GM23338 (cell line): ENCODE data around the gene LHX3. TPM values are rescaled to one million over a fixed set of nuclear protein-coding genes. Genes with fewer than 3 reads are reported as not detected.

Source experiments
- ATAC-seq: fragments of 200-7000 bp; cut with Tn5 transposase; 3 replicates; pipeline ENCODE4 v1.9.1; 2020
- DNase-seq: peaks from one replicate; pipeline ENCODE4 v3.0.0-alpha.2; 2015; ENCODE audit warnings: low spot score
- H2AFZ ChIP-seq: fragments of 200-600 bp; sonication (generic); 2 replicates; pipeline ENCODE4 v1.8.0; 2016; ENCODE audit warnings: antibody characterized with exemption, mild to moderate bottlenecking, moderate library complexity
- H3F3A ChIP-seq: fragments of 200-600 bp; sonication (generic); replicated peaks from 2 replicates; pipeline ENCODE4 v1.8.0; 2017; ENCODE audit warnings: antibody characterized with exemption, mixed run types, low read depth
- H3K27ac ChIP-seq: fragments of 200-600 bp; sonication (generic); 2 replicates; pipeline ENCODE4 v1.6.1; 2016; ENCODE audit warnings: low read depth
- H3K27me3 ChIP-seq: fragments of 200-600 bp; sonication (generic); 2 replicates; pipeline ENCODE4 v1.8.0; 2016; ENCODE audit warnings: mild to moderate bottlenecking, mixed run types, moderate library complexity; ENCODE audit not compliant: insufficient read depth
- H3K36me3 ChIP-seq: fragments of 200-600 bp; sonication (generic); 2 replicates; pipeline ENCODE4 v1.8.0; 2016; ENCODE audit warnings: mild to moderate bottlenecking; ENCODE audit not compliant: insufficient read depth
- H3K4me1 ChIP-seq: fragments of 200-600 bp; sonication (generic); 2 replicates; pipeline ENCODE4 v1.8.0; 2016; ENCODE audit warnings: mild to moderate bottlenecking, moderate library complexity; ENCODE audit not compliant: insufficient read depth
- H3K4me2 ChIP-seq: fragments of 200-600 bp; sonication (generic); 2 replicates; pipeline ENCODE4 v1.7.1; 2017; ENCODE audit warnings: mixed run types
- H3K4me3 ChIP-seq: fragments of 200-600 bp; sonication (generic); 2 replicates; pipeline ENCODE4 v1.6.1; 2016; ENCODE audit warnings: mixed run types
- H3K79me2 ChIP-seq: fragments of 200-600 bp; sonication (generic); replicated peaks from 2 replicates; pipeline ENCODE4 v1.8.0; 2017; ENCODE audit warnings: mild to moderate bottlenecking; ENCODE audit not compliant: insufficient read depth
- H3K9me2 ChIP-seq: fragments of 200-600 bp; sonication (generic); 2 replicates; pipeline ENCODE4 v1.8.0; 2017; ENCODE audit not compliant: insufficient read depth
- H4K20me1 ChIP-seq: fragments of 200-600 bp; sonication (generic); replicated peaks from 2 replicates; pipeline ENCODE4 v1.8.0; 2017; ENCODE audit warnings: mild to moderate bottlenecking; ENCODE audit not compliant: insufficient read depth
- H3K27ac Mint-ChIP-seq: 2 replicates; pipeline ENCODE4 v1.8.0; 2020; ENCODE audit warnings: inconsistent platforms, mild to moderate bottlenecking, moderate library complexity, mixed read lengths
- H3K27me3 Mint-ChIP-seq: 3 replicates; pipeline ENCODE4 v1.8.0; 2022; ENCODE audit warnings: low read depth, mild to moderate bottlenecking, moderate library complexity, mixed read lengths, inconsistent platforms; ENCODE audit not compliant: insufficient read depth, poor library complexity
- H3K36me3 Mint-ChIP-seq: 3 replicates; pipeline ENCODE4 v1.8.0; 2021; ENCODE audit warnings: low read depth, mild to moderate bottlenecking, inconsistent platforms, moderate library complexity, mixed read lengths
- H3K4me1 Mint-ChIP-seq: 3 replicates; pipeline ENCODE4 v1.8.0; 2020; ENCODE audit warnings: mild to moderate bottlenecking, inconsistent platforms, mixed read lengths
- H3K4me3 Mint-ChIP-seq: 3 replicates; pipeline ENCODE4 v1.8.0; 2021; ENCODE audit warnings: moderate library complexity, mild to moderate bottlenecking, inconsistent platforms, mixed read lengths
- H3K9me3 Mint-ChIP-seq: 3 replicates; pipeline ENCODE4 v1.8.0; 2020; ENCODE audit warnings: moderate library complexity, mild to moderate bottlenecking, inconsistent platforms, mixed read lengths
- EZH2 ChIP-seq: fragments of 200-600 bp; sonication (generic); IDR thresholded peaks from one replicate; pipeline ENCODE4 v1.8.0; 2017; ENCODE audit warnings: antibody characterized with exemption, mild to moderate bottlenecking, low read depth; ENCODE audit not compliant: unreplicated experiment
- EZH2phosphoT487 ChIP-seq: fragments of 200-600 bp; sonication (generic); IDR thresholded peaks from one replicate; pipeline ENCODE4 v1.8.1; 2018; ENCODE audit warnings: antibody characterized with exemption; ENCODE audit not compliant: unreplicated experiment
- JUNB ChIP-seq: IDR thresholded peaks from one replicate; pipeline ENCODE4 v1.6.1; 2016; ENCODE audit warnings: antibody characterized with exemption; ENCODE audit not compliant: unreplicated experiment
- POLR2AphosphoS5 ChIP-seq: IDR thresholded peaks from 2 replicates; pipeline ENCODE4 v1.6.1; 2016; ENCODE audit warnings: antibody characterized with exemption, low read depth
- STAT1 ChIP-seq: IDR thresholded peaks from one replicate; pipeline ENCODE4 v1.6.1; 2016; ENCODE audit warnings: antibody characterized with exemption; ENCODE audit not compliant: unreplicated experiment
- ZNF114 ChIP-seq: fragments of 250-450 bp; sonication (Bioruptor Pico); IDR thresholded peaks from 2 replicates; pipeline ENCODE4 v1.5.0; 2020; ENCODE audit warnings: mild to moderate bottlenecking, moderate library complexity
- polyA plus RNA-seq: library from polyadenylated mRNA; unstranded; fragments of >200 nt; fragmentation: Nextera tagmentation; extraction: Ambion mirVana; gene quantifications from 2 replicates; pipeline ENCODE4 v1.2.1, GENCODE V29; 2016
- total RNA-seq: library from RNA; depleted of rRNA; stranded (reverse); fragments of >200 nt; shearing (Covaris generic); gene quantifications from 2 replicates; pipeline ENCODE4 v1.2.3, GENCODE V29; 2014
- TF ChIP-seq, protein P1 (sequence below): fragments of 250-450 bp; sonication (Bioruptor Pico); IDR thresholded peaks from 2 replicates; pipeline ENCODE4 v1.5.0; 2020; ENCODE audit warnings: mild to moderate bottlenecking, moderate library complexity
- TF ChIP-seq, protein P2 (sequence below): IDR thresholded peaks from 2 replicates; pipeline ENCODE4 v1.6.1; 2016; ENCODE audit warnings: antibody characterized with exemption
- TF ChIP-seq, protein P3 (sequence below), 2 experiments: fragments of 200-600 bp in 1 of 2; sonication (generic) in 1 of 2; conservative IDR thresholded peaks; 2 replicates each; pipeline versions ENCODE4 v1.5.1 to v1.6.1; 2016 to 2017; ENCODE audit warnings: antibody characterized with exemption in 2 of 2, low read depth in 2 of 2, mild to moderate bottlenecking in 2 of 2, moderate library complexity in 1 of 2
- TF ChIP-seq, protein P4 (sequence below): IDR thresholded peaks from one replicate; pipeline ENCODE4 v1.6.1; 2018; ENCODE audit warnings: antibody characterized with exemption; ENCODE audit not compliant: unreplicated experiment

Gene LHX3
- total and polyA plus RNA-seq, 2 experiments from 2014 or later = 0.08 TPM; not detected in 1

DNA sequence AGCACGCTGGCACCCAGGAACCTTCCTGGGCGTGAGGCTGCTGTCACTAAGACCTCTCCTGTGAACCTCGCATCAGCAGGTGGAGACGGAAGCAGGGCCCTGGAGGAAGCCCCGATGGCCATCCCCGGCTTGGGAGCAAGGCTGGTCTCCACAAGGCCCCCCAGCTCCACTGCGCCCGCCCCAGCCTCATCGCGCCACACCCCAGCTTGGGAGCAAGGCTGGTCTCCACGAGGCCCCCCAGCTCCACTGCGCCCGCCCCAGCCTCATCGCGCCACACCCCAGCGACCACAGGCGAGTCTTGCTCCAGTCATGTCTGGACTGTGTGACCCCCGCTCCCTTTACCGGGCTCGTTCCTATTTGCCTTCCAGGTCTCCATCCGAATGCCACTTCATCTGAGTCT, 29.7 kb upstream of the LHX3 start:
- no peak for DNase-seq
- Histone ChIP-seq H3K79me2 (peaks cover 80% of the 10 kb centered on the region), H3K36me3 (no peaks in the 10 kb centered on the region), H3K27me3 (no peaks in the 10 kb centered on the region), H3K27ac (no peak overlapping the region), H3K4me3 (no peak overlapping the region), H3K9me2 (no peaks in the 10 kb centered on the region), H3F3A (no peaks in the 10 kb centered on the region), H4K20me1 (peaks cover 35% of the 10 kb centered on the region), H2AFZ (no peak overlapping the region), H3K4me2 (no peak overlapping the region), H3K4me1 (no peaks in the 10 kb centered on the region)
- no peak for ATAC-seq
- Mint-ChIP-seq H3K4me1 (peaks cover 14% of the 10 kb centered on the region), H3K4me3 (no peak overlapping the region; the same call in 2 of the 3 replicates), H3K27me3 (peaks cover 7% of the 10 kb centered on the region), H3K36me3 (peaks cover 3% of the 10 kb centered on the region; the same call in 2 of the 3 replicates), H3K27ac (0 out of 2 replicates have a peak overlapping the region, but pooled peaks have one; percentile 34), H3K9me3 (no peaks in the 10 kb centered on the region)
- no peak for TF ChIP-seq JUNB
- TF ChIP-seq, protein P1, sequence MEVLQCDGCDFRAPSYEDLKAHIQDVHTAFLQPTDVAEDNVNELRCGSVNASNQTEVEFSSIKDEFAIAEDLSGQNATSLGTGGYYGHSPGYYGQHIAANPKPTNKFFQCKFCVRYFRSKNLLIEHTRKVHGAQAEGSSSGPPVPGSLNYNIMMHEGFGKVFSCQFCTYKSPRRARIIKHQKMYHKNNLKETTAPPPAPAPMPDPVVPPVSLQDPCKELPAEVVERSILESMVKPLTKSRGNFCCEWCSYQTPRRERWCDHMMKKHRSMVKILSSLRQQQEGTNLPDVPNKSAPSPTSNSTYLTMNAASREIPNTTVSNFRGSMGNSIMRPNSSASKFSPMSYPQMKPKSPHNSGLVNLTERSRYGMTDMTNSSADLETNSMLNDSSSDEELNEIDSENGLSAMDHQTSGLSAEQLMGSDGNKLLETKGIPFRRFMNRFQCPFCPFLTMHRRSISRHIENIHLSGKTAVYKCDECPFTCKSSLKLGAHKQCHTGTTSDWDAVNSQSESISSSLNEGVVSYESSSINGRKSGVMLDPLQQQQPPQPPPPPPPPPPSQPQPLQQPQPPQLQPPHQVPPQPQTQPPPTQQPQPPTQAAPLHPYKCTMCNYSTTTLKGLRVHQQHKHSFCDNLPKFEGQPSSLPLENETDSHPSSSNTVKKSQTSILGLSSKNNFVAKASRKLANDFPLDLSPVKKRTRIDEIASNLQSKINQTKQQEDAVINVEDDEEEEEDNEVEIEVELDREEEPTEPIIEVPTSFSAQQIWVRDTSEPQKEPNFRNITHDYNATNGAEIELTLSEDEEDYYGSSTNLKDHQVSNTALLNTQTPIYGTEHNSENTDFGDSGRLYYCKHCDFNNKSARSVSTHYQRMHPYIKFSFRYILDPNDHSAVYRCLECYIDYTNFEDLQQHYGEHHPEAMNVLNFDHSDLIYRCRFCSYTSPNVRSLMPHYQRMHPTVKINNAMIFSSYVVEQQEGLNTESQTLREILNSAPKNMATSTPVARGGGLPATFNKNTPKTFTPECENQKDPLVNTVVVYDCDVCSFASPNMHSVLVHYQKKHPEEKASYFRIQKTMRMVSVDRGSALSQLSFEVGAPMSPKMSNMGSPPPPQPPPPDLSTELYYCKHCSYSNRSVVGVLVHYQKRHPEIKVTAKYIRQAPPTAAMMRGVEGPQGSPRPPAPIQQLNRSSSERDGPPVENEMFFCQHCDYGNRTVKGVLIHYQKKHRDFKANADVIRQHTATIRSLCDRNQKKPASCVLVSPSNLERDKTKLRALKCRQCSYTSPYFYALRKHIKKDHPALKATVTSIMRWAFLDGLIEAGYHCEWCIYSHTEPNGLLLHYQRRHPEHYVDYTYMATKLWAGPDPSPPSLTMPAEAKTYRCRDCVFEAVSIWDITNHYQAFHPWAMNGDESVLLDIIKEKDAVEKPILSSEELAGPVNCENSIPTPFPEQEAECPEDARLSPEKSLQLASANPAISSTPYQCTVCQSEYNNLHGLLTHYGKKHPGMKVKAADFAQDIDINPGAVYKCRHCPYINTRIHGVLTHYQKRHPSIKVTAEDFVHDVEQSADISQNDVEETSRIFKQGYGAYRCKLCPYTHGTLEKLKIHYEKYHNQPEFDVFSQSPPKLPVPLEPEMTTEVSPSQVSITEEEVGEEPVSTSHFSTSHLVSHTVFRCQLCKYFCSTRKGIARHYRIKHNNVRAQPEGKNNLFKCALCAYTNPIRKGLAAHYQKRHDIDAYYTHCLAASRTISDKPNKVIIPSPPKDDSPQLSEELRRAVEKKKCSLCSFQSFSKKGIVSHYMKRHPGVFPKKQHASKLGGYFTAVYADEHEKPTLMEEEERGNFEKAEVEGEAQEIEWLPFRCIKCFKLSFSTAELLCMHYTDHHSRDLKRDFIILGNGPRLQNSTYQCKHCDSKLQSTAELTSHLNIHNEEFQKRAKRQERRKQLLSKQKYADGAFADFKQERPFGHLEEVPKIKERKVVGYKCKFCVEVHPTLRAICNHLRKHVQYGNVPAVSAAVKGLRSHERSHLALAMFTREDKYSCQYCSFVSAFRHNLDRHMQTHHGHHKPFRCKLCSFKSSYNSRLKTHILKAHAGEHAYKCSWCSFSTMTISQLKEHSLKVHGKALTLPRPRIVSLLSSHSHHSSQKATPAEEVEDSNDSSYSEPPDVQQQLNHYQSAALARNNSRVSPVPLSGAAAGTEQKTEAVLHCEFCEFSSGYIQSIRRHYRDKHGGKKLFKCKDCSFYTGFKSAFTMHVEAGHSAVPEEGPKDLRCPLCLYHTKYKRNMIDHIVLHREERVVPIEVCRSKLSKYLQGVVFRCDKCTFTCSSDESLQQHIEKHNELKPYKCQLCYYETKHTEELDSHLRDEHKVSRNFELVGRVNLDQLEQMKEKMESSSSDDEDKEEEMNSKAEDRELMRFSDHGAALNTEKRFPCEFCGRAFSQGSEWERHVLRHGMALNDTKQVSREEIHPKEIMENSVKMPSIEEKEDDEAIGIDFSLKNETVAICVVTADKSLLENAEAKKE (CRISPR knock-in tag) = no peak

DNA sequence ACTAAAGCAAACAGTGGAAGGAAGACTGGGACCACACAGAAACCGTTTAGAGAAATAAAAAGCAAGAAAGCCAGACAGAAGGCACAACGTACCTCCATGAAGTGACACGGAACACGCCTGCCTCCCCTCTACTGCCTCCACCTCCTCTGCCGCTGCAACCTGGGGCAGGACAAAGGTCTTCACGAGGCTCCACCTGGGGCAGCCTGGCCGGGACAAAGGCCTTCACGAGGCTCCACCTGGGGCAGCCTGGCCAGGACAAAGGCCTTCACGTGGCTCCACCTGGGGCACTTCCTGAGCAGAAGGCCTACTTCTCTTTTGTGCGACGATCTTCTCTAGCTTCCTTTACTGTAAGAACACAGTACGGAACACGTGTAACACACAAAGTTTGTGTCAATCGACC, 28.9 kb upstream of the LHX3 start:
- no peak for DNase-seq
- peak; percentile 68 for ATAC-seq
- no peaks in the 10 kb centered on the region for H3K27me3 ChIP-seq
- no peak overlapping the region for H2AFZ ChIP-seq
- Mint-ChIP-seq H3K27me3 (peaks cover 4% of the 10 kb centered on the region), H3K4me1 (peaks cover 14% of the 10 kb centered on the region), H3K27ac (0 out of 2 replicates have a peak overlapping the region, but pooled peaks have one; percentile 11), H3K4me3 (no peak overlapping the region), H3K9me3 (no peaks in the 10 kb centered on the region), H3K36me3 (peaks cover 3% of the 10 kb centered on the region; the same call in 2 of the 3 replicates)
- H3K4me2 ChIP-seq = no peak overlapping the region
- H3K4me3 ChIP-seq = no peak overlapping the region
- H3F3A ChIP-seq = no peaks in the 10 kb centered on the region
- no peaks in the 10 kb centered on the region for H3K9me2 ChIP-seq
- no peaks in the 10 kb centered on the region for H3K36me3 ChIP-seq
- no peak overlapping the region for H3K27ac ChIP-seq
- no peaks in the 10 kb centered on the region for H3K4me1 ChIP-seq
- peaks cover 80% of the 10 kb centered on the region for H3K79me2 ChIP-seq
- peaks cover 35% of the 10 kb centered on the region for H4K20me1 ChIP-seq
- no peak for TF ChIP-seq ZNF114
- TF ChIP-seq, protein P2, sequence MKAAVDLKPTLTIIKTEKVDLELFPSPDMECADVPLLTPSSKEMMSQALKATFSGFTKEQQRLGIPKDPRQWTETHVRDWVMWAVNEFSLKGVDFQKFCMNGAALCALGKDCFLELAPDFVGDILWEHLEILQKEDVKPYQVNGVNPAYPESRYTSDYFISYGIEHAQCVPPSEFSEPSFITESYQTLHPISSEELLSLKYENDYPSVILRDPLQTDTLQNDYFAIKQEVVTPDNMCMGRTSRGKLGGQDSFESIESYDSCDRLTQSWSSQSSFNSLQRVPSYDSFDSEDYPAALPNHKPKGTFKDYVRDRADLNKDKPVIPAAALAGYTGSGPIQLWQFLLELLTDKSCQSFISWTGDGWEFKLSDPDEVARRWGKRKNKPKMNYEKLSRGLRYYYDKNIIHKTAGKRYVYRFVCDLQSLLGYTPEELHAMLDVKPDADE = no peak
- TF ChIP-seq, protein P3, sequence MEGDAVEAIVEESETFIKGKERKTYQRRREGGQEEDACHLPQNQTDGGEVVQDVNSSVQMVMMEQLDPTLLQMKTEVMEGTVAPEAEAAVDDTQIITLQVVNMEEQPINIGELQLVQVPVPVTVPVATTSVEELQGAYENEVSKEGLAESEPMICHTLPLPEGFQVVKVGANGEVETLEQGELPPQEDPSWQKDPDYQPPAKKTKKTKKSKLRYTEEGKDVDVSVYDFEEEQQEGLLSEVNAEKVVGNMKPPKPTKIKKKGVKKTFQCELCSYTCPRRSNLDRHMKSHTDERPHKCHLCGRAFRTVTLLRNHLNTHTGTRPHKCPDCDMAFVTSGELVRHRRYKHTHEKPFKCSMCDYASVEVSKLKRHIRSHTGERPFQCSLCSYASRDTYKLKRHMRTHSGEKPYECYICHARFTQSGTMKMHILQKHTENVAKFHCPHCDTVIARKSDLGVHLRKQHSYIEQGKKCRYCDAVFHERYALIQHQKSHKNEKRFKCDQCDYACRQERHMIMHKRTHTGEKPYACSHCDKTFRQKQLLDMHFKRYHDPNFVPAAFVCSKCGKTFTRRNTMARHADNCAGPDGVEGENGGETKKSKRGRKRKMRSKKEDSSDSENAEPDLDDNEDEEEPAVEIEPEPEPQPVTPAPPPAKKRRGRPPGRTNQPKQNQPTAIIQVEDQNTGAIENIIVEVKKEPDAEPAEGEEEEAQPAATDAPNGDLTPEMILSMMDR (conservative IDR thresholded peaks at IDR 0.05; ENCODE audit: low read depth in 2 of 2) = no peak
- no peak for TF ChIP-seq STAT1
- TF ChIP-seq EZH2phosphoT487 = no peak
- TF ChIP-seq POLR2AphosphoS5 = no peak
- TF ChIP-seq, protein P4, sequence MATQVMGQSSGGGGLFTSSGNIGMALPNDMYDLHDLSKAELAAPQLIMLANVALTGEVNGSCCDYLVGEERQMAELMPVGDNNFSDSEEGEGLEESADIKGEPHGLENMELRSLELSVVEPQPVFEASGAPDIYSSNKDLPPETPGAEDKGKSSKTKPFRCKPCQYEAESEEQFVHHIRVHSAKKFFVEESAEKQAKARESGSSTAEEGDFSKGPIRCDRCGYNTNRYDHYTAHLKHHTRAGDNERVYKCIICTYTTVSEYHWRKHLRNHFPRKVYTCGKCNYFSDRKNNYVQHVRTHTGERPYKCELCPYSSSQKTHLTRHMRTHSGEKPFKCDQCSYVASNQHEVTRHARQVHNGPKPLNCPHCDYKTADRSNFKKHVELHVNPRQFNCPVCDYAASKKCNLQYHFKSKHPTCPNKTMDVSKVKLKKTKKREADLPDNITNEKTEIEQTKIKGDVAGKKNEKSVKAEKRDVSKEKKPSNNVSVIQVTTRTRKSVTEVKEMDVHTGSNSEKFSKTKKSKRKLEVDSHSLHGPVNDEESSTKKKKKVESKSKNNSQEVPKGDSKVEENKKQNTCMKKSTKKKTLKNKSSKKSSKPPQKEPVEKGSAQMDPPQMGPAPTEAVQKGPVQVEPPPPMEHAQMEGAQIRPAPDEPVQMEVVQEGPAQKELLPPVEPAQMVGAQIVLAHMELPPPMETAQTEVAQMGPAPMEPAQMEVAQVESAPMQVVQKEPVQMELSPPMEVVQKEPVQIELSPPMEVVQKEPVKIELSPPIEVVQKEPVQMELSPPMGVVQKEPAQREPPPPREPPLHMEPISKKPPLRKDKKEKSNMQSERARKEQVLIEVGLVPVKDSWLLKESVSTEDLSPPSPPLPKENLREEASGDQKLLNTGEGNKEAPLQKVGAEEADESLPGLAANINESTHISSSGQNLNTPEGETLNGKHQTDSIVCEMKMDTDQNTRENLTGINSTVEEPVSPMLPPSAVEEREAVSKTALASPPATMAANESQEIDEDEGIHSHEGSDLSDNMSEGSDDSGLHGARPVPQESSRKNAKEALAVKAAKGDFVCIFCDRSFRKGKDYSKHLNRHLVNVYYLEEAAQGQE = no peak
- no peak for TF ChIP-seq EZH2
